Adrenal gland (tissue), 5 donors: Measurements from ENCODE around the gene OR6C76.
"Not testable (repeated sequence)": the region's sequence is repeated elsewhere in the genome, so short reads cannot be mapped to it uniquely, and the experiment has no call there.

Experiments used
- POLR2A ChIP-seq, 2 donors: fragments of 450-650 bp; IDR thresholded peaks; one replicate each; pipeline ENCODE4 v1.6.1; 2017; ENCODE audit warnings: antibody characterized with exemption in 2 of 2, mild to moderate bottlenecking in 2 of 2, moderate library complexity in 1 of 2
- TF ChIP-seq, protein P1 (sequence below), 6 experiments: fragments of 450-650 bp in 4 of 6; fragments of 200-600 bp in 2 of 6; sonication (generic) in 1 of 6; IDR thresholded peaks; 1 replicate in 5 of 6; 2 replicates in 1 of 6; pipeline versions ENCODE4 v1.5.1 to v1.8.0; 2016 to 2021; ENCODE audit warnings: antibody characterized with exemption in 6 of 6, mild to moderate bottlenecking in 2 of 6, moderate library complexity in 1 of 6
- donor health status: DM: no; HTN: no; CAD: no.

DNA sequence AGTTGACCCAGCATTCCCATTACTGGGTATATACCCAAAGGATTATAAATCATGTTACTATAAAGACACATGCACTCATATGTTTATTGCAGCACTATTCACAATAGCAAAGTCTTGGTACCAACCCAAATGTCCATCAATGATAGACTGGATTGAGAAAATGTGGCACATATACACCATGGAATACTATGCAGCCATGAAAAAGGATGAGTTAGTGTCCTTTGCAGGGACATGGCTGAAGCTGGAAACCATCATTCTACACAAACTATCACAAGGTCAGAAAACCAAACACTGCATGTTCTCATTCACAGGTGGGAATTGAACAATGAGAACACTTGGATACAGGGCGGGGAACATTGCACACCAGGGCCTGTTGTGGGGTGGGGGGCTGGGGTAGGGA is 38.9 kb downstream of the OR6C76 start:
- not testable (repeated sequence) for TF ChIP-seq POLR2A (IDR thresholded peaks at IDR 0.05)
- TF ChIP-seq, protein P1, sequence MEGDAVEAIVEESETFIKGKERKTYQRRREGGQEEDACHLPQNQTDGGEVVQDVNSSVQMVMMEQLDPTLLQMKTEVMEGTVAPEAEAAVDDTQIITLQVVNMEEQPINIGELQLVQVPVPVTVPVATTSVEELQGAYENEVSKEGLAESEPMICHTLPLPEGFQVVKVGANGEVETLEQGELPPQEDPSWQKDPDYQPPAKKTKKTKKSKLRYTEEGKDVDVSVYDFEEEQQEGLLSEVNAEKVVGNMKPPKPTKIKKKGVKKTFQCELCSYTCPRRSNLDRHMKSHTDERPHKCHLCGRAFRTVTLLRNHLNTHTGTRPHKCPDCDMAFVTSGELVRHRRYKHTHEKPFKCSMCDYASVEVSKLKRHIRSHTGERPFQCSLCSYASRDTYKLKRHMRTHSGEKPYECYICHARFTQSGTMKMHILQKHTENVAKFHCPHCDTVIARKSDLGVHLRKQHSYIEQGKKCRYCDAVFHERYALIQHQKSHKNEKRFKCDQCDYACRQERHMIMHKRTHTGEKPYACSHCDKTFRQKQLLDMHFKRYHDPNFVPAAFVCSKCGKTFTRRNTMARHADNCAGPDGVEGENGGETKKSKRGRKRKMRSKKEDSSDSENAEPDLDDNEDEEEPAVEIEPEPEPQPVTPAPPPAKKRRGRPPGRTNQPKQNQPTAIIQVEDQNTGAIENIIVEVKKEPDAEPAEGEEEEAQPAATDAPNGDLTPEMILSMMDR (IDR thresholded peaks at IDR 0.05): not testable (repeated sequence)
